HEK293 (cell line): ENCODE results near the gene PAPOLB.

ENCODE experiments used
- CTCF ChIA-PET: fragments of 350-600 bp; formaldehyde crosslinking; extraction: SDS; loops from one replicate; lab custom pipeline; 2021; ENCODE audit warnings: antibody characterized with exemption; lab: Yijun Ruan, JAX
- POLR2A ChIA-PET: fragments of 300-600 bp; formaldehyde crosslinking; extraction: SDS; loops from one replicate; lab custom pipeline; 2020; ENCODE audit warnings: antibody characterized with exemption, inconsistent platforms; lab: Yijun Ruan, JAX
- H3K27ac ChIP-seq: fragments of 200-500 bp; sonication (Bioruptor generic); 2 replicates; pipeline ENCODE4 v1.5.1; 2014; ENCODE audit warnings: low read depth, low read length, control low read depth, inconsistent platforms; ENCODE audit errors: extremely low read depth
- H3K36me3 ChIP-seq, 2 experiments: fragments of 200-500 bp in 1 of 2; sonication (Bioruptor generic) in 1 of 2; 1 replicate in 1 of 2; 2 replicates in 1 of 2; pipeline ENCODE4 v1.5.1; 2014 to 2017; ENCODE audit warnings: inconsistent platforms in 2 of 2, low read length in 2 of 2; ENCODE audit not compliant: control insufficient read depth in 2 of 2, insufficient read depth in 1 of 2
- H3K4me1 ChIP-seq: fragments of 200-500 bp; sonication (Bioruptor generic); 2 replicates; pipeline ENCODE4 v1.5.1; 2014; ENCODE audit warnings: mild to moderate bottlenecking, low read length, inconsistent platforms; ENCODE audit not compliant: control insufficient read depth, insufficient read depth
- H3K4me3 ChIP-seq: 2 replicates; pipeline ENCODE4 v1.5.1; 2011; ENCODE audit warnings: low read depth, mild to moderate bottlenecking, control low read depth, low read length, moderate library complexity
- H3K9me3 ChIP-seq: fragments of 200-500 bp; sonication (Bioruptor generic); 2 replicates; pipeline ENCODE4 v1.5.1; 2014; ENCODE audit warnings: low read depth, low read length, inconsistent platforms; ENCODE audit not compliant: control insufficient read depth, insufficient read depth
- BCL11A ChIP-seq: fragments of 450-650 bp; formaldehyde crosslinking; IDR thresholded peaks from 2 replicates; pipeline ENCODE4 v1.5.1; 2016; ENCODE audit warnings: low read depth, missing biosample characterization, missing genetic modification characterization
- EGR2 ChIP-seq: fragments of 450-650 bp; formaldehyde crosslinking; IDR thresholded peaks from 2 replicates; pipeline ENCODE4 v1.5.1; 2016; ENCODE audit warnings: low read depth, missing biosample characterization, missing genetic modification characterization
- ELK4 ChIP-seq: IDR thresholded peaks from 2 replicates; pipeline ENCODE4 v1.6.1; 2011; ENCODE audit warnings: mild to moderate bottlenecking, low read depth, low read length, borderline replicate concordance
- GLIS1 ChIP-seq: fragments of 450-650 bp; formaldehyde crosslinking; IDR thresholded peaks from 2 replicates; pipeline ENCODE4 v1.5.1; 2016; ENCODE audit warnings: missing biosample characterization, missing genetic modification characterization
- HOXD13 ChIP-seq: sonication (generic); formaldehyde crosslinking; IDR thresholded peaks from 2 replicates; pipeline ENCODE4 v1.8.0; 2022; ENCODE audit warnings: missing genetic modification reagents, borderline replicate concordance
- MYNN ChIP-seq: fragments of 450-650 bp; formaldehyde crosslinking; IDR thresholded peaks from 2 replicates; pipeline ENCODE4 v1.5.1; 2016; ENCODE audit warnings: missing biosample characterization, missing genetic modification characterization, borderline replicate concordance
- MZF1 ChIP-seq: fragments of 450-650 bp; formaldehyde crosslinking; IDR thresholded peaks from 2 replicates; pipeline ENCODE4 v1.5.1; 2017; ENCODE audit warnings: missing biosample characterization, missing genetic modification characterization, borderline replicate concordance
- YY2 ChIP-seq: fragments of 450-650 bp; formaldehyde crosslinking; IDR thresholded peaks from 2 replicates; pipeline ENCODE4 v1.5.1; 2016; ENCODE audit warnings: missing biosample characterization, missing genetic modification characterization
- ZBTB7A ChIP-seq: fragments of 450-650 bp; formaldehyde crosslinking; IDR thresholded peaks from 2 replicates; pipeline ENCODE4 v1.5.1; 2016; ENCODE audit warnings: low read depth, missing biosample characterization, missing genetic modification characterization
- ZNF112 ChIP-seq: fragments of 450-650 bp; formaldehyde crosslinking; IDR thresholded peaks from 2 replicates; pipeline ENCODE4 v1.5.0; 2017; ENCODE audit warnings: missing biosample characterization, missing genetic modification characterization
- ZNF169 ChIP-seq: fragments of 450-650 bp; formaldehyde crosslinking; IDR thresholded peaks from 2 replicates; pipeline ENCODE4 v1.5.1; 2016; ENCODE audit warnings: missing biosample characterization, missing genetic modification characterization
- ZNF214 ChIP-seq: fragments of 450-650 bp; formaldehyde crosslinking; IDR thresholded peaks from 2 replicates; pipeline ENCODE4 v1.5.1; 2017; ENCODE audit warnings: missing biosample characterization, mild to moderate bottlenecking, missing genetic modification characterization, borderline replicate concordance
- ZNF473 ChIP-seq: fragments of 450-650 bp; formaldehyde crosslinking; IDR thresholded peaks from 2 replicates; pipeline ENCODE4 v1.5.1; 2017; ENCODE audit warnings: missing biosample characterization, missing genetic modification characterization
- ZNF518A ChIP-seq: fragments of 450-650 bp; formaldehyde crosslinking; conservative IDR thresholded peaks from 2 replicates; pipeline ENCODE4 v1.5.1; 2016; ENCODE audit warnings: low read depth, missing biosample characterization, missing genetic modification characterization
- ZNF639 ChIP-seq: fragments of 450-650 bp; formaldehyde crosslinking; IDR thresholded peaks from 2 replicates; pipeline ENCODE4 v1.5.1; 2016; ENCODE audit warnings: missing biosample characterization, missing genetic modification characterization
- ZNF701 ChIP-seq: fragments of 450-650 bp; formaldehyde crosslinking; IDR thresholded peaks from 2 replicates; pipeline ENCODE4 v1.5.1; 2016; ENCODE audit warnings: missing biosample characterization, missing genetic modification characterization
- TF ChIP-seq, protein P1 (sequence below): fragments of 450-650 bp; formaldehyde crosslinking; IDR thresholded peaks from 2 replicates; pipeline ENCODE4 v1.5.1; 2016; ENCODE audit warnings: missing biosample characterization, missing genetic modification characterization

Gene PAPOLB

DNA sequence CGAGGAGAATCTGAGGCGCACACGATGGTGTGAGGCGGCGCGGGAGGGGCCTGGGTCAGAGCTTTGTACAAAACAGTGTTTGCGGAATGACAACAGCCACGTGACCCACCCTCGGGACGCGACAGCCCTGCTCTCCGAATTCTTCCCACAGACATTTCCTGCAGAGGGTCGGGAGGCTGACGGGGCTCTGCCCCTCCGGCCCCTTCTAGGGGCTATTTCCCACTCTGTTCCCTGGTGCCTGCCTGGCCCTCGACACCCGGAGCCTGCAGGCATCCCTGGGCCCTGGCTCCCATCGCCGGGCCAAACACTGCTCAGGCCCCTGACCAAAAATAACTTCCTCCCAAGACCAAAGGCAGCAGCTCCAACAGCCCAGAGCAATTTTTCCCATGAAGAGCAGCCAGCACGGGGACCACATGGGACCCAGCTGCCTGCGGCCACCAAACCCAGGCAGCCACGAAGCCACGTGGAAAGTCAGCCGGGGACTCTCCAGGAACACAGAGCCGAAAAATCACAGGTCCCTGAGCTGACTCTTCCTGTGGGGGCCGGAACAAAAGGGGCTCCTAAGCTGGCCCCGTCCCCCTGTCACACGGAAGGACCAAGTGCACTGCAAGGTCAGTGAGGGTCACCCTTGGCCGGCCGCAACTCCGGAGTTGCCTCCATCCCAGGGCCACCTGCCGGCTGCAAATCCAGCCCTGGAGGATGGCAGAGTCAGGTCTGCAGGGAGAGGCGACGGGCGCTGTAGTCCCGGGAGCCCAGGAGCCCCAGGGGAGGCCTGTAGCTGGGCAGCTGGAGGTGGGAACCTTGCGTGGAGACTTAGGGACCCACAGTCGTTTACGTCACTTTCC, 42.0 kb downstream of the PAPOLB start:
- no peak for TF ChIP-seq ZNF518A (tag by site-specific recombination)
- no peak for TF ChIP-seq ZNF112
- TF ChIP-seq ZNF214 (tag by site-specific recombination) = no peak
- no peak for TF ChIP-seq ZNF473 (tag by site-specific recombination)
- no peak for TF ChIP-seq GLIS1 (tag by site-specific recombination)
- no peak for TF ChIP-seq ELK4
- no peak for TF ChIP-seq EGR2 (tag by site-specific recombination)
- no peak for TF ChIP-seq MZF1 (tag by site-specific recombination)
- TF ChIP-seq ZNF639 (tag by site-specific recombination) = no peak
- TF ChIP-seq ZNF169 (tag by site-specific recombination) = no peak
- TF ChIP-seq, protein P1, sequence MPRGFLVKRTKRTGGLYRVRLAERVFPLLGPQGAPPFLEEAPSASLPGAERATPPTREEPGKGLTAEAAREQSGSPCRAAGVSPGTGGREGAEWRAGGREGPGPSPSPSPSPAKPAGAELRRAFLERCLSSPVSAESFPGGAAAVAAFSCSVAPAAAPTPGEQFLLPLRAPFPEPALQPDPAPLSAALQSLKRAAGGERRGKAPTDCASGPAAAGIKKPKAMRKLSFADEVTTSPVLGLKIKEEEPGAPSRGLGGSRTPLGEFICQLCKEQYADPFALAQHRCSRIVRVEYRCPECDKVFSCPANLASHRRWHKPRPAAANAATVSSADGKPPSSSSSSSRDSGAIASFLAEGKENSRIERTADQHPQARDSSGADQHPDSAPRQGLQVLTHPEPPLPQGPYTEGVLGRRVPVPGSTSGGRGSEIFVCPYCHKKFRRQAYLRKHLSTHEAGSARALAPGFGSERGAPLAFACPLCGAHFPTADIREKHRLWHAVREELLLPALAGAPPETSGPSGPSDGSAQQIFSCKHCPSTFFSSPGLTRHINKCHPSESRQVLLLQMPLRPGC (tag by site-specific recombination) = no peak
- TF ChIP-seq MYNN = no peak
- TF ChIP-seq YY2 (tag by site-specific recombination) = no peak
- no peak for TF ChIP-seq ZBTB7A
- no peak for TF ChIP-seq HOXD13 (CRISPR knock-in tag)
- TF ChIP-seq BCL11A = no peak
- TF ChIP-seq ZNF701 (tag by site-specific recombination) = no peak
- POLR2A ChIA-PET = no interaction called here
- H3K4me3 ChIP-seq = no peak overlapping the region
- no peak overlapping the region for H3K27ac ChIP-seq
- H3K9me3 ChIP-seq = no peaks in the 10 kb centered on the region
- no peaks in the 10 kb centered on the region for H3K36me3 ChIP-seq
- H3K4me1 ChIP-seq = no peaks in the 10 kb centered on the region
- CTCF ChIA-PET = interaction anchor here (1.3 kb wide), 1 partner anchor 10 kb away, joined by 3 read pairs; no protein-coding TSS in a partner anchor
